NT2/D1 (cell line): ENCODE data around the gene TNS2.
"Not testable (repeated sequence)": the region's sequence is repeated elsewhere in the genome, so short reads cannot be mapped to it uniquely, and the experiment has no call there.

Experiments used
- SUZ12 ChIP-seq: IDR thresholded peaks from 2 replicates; pipeline ENCODE4 v1.6.1; 2011; ENCODE audit not compliant: insufficient read length, insufficient read depth; ENCODE audit errors: extremely low read depth
- YY1 ChIP-seq: IDR thresholded peaks from 2 replicates; pipeline ENCODE4 v1.6.1; 2011; ENCODE audit not compliant: insufficient read length, insufficient read depth

GRCh38 chr12:53112431-53112830, 62.6 kb downstream of the TNS2 start:
- TF ChIP-seq SUZ12, YY1: not testable (repeated sequence)
